IMR-90 (cell line): ENCODE data around the gene NDUFAB1.

Experiments used
- BHLHE40 ChIP-seq: fragments of 150-350 bp; IDR thresholded peaks from 2 replicates; pipeline ENCODE4 v1.6.1; 2016; ENCODE audit warnings: mild to moderate bottlenecking, low read depth, low read length
- CEBPB ChIP-seq: IDR thresholded peaks from 2 replicates; pipeline ENCODE4 v1.6.1; 2012; ENCODE audit warnings: low read depth, low read length, improper control_type of control experiment
- CHD1 ChIP-seq: IDR thresholded peaks from 2 replicates; pipeline ENCODE4 v1.6.1; 2012; ENCODE audit warnings: low read depth, low read length, improper control_type of control experiment
- MAFK ChIP-seq: IDR thresholded peaks from 2 replicates; pipeline ENCODE4 v1.6.1; 2012; ENCODE audit warnings: low read depth, low read length, improper control_type of control experiment
- MXI1 ChIP-seq: IDR thresholded peaks from 2 replicates; pipeline ENCODE4 v1.6.1; 2012; ENCODE audit warnings: low read depth, mild to moderate bottlenecking, low read length, moderate library complexity, borderline replicate concordance
- POLR2A ChIP-seq: IDR thresholded peaks from 2 replicates; pipeline ENCODE4 v1.6.1; 2012; ENCODE audit warnings: mild to moderate bottlenecking, low read depth, low read length
- RFX5 ChIP-seq: IDR thresholded peaks from 2 replicates; pipeline ENCODE4 v1.8.0; 2012; ENCODE audit warnings: low read depth, mild to moderate bottlenecking, low read length, moderate library complexity
- TF ChIP-seq, protein P1 (sequence below): conservative IDR thresholded peaks from 2 replicates; pipeline ENCODE4 v1.5.1; 2012; ENCODE audit warnings: mild to moderate bottlenecking, low read depth, low read length, improper control_type of control experiment
- TF ChIP-seq, protein P2 (sequence below): fragments of 150-350 bp; IDR thresholded peaks from 2 replicates; pipeline ENCODE4 v1.6.1; 2017; ENCODE audit warnings: mild to moderate bottlenecking, antibody characterized with exemption, low read length, low read depth

DNA sequence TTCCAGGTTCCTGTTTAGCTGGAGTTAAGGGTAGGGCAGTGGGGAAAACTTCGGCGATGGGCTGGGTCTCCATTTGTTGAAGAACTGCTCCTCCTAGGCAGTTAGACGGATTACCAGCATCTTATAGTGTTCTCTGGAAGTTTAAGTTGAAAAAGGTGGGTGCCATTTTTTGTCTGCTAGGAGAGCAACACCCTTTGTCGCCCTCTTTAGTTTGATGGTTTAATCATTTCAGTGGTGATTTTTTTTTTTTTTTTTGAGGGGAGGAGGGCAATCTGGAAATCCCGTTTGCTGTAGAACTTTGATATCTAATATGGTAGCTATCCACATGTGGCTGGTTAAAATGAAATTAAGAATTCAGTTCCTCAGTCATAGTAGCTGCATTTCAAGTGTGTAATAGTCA lies 34.5 kb downstream of the NDUFAB1 start:
- TF ChIP-seq, protein P1, sequence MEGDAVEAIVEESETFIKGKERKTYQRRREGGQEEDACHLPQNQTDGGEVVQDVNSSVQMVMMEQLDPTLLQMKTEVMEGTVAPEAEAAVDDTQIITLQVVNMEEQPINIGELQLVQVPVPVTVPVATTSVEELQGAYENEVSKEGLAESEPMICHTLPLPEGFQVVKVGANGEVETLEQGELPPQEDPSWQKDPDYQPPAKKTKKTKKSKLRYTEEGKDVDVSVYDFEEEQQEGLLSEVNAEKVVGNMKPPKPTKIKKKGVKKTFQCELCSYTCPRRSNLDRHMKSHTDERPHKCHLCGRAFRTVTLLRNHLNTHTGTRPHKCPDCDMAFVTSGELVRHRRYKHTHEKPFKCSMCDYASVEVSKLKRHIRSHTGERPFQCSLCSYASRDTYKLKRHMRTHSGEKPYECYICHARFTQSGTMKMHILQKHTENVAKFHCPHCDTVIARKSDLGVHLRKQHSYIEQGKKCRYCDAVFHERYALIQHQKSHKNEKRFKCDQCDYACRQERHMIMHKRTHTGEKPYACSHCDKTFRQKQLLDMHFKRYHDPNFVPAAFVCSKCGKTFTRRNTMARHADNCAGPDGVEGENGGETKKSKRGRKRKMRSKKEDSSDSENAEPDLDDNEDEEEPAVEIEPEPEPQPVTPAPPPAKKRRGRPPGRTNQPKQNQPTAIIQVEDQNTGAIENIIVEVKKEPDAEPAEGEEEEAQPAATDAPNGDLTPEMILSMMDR = no peak
- TF ChIP-seq BHLHE40 (no peak), POLR2A (no peak), CEBPB (no peak), MXI1 (no peak), CHD1 (no peak), RFX5 (no peak), MAFK (no peak)
- TF ChIP-seq, protein P2, sequence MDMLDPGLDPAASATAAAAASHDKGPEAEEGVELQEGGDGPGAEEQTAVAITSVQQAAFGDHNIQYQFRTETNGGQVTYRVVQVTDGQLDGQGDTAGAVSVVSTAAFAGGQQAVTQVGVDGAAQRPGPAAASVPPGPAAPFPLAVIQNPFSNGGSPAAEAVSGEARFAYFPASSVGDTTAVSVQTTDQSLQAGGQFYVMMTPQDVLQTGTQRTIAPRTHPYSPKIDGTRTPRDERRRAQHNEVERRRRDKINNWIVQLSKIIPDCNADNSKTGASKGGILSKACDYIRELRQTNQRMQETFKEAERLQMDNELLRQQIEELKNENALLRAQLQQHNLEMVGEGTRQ = no peak
